Measurements from ENCODE around the gene PGM5.

DNA sequence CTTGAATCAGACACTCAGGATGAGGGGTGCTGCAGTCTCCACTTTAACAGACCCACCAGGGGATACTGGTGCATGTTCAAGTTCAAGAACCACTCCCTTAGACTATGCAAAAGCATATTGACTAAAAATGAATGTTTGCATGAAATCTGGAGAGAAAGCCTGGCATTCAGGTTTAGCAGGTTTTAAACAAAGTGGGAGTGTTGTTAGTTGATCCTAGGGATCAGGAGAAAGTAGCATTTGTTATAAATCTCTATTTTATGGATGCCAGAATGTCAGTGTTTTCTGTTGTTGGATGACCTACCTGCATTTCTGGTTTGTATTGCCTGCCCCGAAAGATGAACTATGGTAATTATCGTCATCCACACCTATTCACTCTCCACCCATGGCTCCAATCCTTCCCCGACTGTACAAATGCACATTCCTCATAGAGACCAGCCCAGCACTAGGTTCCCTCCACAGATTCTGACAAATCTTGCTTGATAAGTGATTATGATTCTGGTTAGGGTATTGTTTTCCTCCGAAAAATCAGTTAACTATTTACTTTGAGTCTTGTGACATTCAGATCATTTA, 167.0 kb downstream of the PGM5 start:
- TF ChIP-seq, protein P1, sequence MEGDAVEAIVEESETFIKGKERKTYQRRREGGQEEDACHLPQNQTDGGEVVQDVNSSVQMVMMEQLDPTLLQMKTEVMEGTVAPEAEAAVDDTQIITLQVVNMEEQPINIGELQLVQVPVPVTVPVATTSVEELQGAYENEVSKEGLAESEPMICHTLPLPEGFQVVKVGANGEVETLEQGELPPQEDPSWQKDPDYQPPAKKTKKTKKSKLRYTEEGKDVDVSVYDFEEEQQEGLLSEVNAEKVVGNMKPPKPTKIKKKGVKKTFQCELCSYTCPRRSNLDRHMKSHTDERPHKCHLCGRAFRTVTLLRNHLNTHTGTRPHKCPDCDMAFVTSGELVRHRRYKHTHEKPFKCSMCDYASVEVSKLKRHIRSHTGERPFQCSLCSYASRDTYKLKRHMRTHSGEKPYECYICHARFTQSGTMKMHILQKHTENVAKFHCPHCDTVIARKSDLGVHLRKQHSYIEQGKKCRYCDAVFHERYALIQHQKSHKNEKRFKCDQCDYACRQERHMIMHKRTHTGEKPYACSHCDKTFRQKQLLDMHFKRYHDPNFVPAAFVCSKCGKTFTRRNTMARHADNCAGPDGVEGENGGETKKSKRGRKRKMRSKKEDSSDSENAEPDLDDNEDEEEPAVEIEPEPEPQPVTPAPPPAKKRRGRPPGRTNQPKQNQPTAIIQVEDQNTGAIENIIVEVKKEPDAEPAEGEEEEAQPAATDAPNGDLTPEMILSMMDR (IDR thresholded peaks at IDR 0.05 in 4 of 5, conservative IDR thresholded peaks at IDR 0.05 in 1 of 5) = no peak
- TF ChIP-seq POLR2A (IDR thresholded peaks at IDR 0.05) = no peak

Measured in gastrocnemius medialis (tissue), 4 donors.